Cardiac fibroblast (primary cell): ENCODE measurements around the gene SNX3.
"Not testable (repeated sequence)": the region's sequence is repeated elsewhere in the genome, so short reads cannot be mapped to it uniquely, and the experiment has no call there.

Source experiments
- DNase-seq, 2 donors: peaks; one replicate each; pipeline versions ENCODE4 v3.0.0 to v3.0.0-alpha.2; 2010; ENCODE audit warnings: low read depth in 2 of 2
- H3K4me3 ChIP-seq, 2 donors: replicated peaks in 1 of 2; 1 replicate in 1 of 2; 2 replicates in 1 of 2; pipeline ENCODE4 v1.5.1; 2011; ENCODE audit warnings: low read depth in 2 of 2, low read length in 2 of 2, mild to moderate bottlenecking in 2 of 2, moderate library complexity in 1 of 2
- CTCF ChIP-seq: IDR thresholded peaks from one replicate; pipeline ENCODE4 v1.5.1; 2011; ENCODE audit warnings: low read depth, mild to moderate bottlenecking, low read length, inconsistent platforms

Gene SNX3

DNA sequence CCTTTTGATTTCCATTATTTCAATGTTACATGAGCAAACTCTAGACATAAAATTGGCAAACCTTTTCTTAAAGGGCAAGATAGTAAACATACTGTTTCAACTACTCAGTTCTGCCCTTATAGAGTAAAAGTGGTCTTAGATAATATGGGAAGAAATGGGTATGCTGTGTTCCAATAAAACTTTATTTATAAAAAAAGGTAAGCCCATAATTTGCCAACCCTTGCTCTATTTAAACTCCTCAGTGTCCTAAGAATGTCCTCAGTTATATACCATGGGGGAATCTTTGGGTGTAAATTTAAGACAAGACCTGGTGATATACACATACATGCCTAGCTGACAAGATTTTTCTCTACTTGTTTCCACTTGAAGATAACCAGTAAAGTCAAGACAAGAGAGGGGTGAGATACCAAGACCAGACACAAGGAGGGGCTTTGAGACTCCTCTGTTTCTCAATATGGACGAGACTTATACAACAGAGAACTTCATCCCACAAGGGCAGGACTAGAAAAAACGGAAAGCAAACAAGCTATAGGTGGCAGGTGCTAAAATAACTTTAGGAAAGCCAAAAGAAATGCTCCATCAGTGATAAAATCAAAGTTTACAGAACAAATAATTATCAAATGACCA is 10.5 kb downstream of the SNX3 start:
- peak; percentile 23 to 39 for DNase-seq
- no peak overlapping the region for H3K4me3 ChIP-seq
- peak; percentile 12 for TF ChIP-seq CTCF

- no peak overlapping the region for H3K4me3 ChIP-seq
- DNase-seq: no peak
- no peak for TF ChIP-seq CTCF
Observed at GRCh38 chr6:108247965-108248536, 12.8 kb downstream of the SNX3 start.

DNA sequence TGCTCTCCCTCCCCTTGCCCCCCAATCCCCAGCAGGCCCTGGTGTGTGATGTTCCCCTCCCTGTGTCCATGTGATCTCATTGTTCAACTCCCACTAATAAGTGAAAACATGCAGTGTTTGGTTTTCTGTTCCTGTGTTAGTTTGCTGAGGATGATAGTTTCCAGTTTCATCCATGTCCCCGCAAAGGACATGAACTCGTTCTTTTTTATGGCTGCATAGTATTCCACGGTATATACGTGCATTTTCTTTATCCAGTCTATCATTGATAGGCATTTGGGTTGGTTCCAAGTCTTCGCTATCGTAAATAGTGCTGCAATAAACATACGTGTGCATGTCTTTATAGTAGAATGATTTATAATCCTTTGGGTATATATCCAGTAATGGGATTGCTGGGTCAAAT is 15.7 kb downstream of the SNX3 start:
- H3K4me3 ChIP-seq, DNase-seq: not testable (repeated sequence)

DNA sequence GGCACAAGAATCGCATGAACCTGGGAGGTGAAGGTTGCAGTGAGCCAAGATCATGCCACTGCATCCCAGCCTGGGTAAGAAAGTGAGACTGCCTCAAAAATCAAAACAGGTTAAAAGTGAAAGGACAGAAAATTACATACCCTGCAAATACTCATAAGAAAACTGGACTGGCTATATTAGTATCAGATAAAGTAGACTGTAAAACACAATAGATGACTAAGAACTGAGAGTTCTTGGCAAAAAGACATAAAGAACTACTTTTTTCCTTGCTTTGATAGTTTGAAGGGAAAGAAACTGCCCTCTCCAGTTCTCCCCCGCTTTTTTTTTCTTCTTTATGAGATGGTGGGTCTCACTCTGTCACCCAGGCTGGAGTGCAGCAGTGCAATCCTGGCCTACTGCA is 17.0 kb downstream of the SNX3 start:
- H3K4me3 ChIP-seq: no peak overlapping the region
- peak; percentile 33 to 39 for DNase-seq
- no peak for TF ChIP-seq CTCF

DNA sequence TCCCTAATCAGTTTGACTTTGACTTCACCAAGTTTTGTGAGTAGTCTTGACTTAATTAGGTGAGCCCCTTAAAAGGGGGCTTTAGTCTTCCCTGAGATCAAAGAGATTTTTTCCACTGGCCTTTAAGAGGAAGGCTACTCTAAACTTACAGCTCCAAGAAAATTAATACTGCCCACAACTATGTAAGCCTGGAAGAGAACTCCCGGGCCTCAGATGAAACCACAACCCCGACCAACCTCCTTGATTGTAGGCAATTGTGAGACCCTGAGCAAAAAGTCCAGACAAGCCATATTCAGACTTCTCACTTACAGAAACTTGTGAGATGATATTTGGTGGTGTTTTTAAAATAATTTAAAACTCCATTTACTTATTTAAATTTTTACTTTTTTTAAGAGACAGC is 18.1 kb downstream of the SNX3 start:
- no peak overlapping the region for H3K4me3 ChIP-seq
- DNase-seq: no peak
- TF ChIP-seq CTCF: no peak

- no peak for TF ChIP-seq CTCF
- no peak overlapping the region for H3K4me3 ChIP-seq
- DNase-seq: no peak
Observed at GRCh38 chr6:108242259-108242658, 18.6 kb downstream of the SNX3 start.

DNA sequence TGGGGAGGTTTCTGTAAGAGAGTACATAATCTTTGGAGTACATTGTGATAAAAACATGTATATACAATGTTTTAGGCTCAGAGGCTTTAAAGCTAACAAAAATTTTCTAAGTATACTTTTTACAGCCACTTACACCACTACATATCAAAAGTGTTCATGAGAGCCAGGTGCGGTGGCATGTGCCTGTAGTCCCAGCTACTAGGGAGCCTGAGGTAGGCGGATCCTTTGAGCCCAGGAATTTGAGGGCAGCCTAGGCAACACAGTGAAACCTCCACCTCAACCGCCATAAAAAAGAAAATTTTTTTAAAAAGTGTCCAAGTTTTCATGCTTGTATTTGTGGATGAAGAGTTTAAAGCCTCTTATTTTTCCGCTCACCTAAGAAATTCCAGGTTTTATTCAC is 22.5 kb downstream of the SNX3 start:
- TF ChIP-seq CTCF: no peak
- H3K4me3 ChIP-seq: no peak overlapping the region
- DNase-seq: no peak
